ENCODE data around the gene E2F3.

GRCh38 chr6:20436719-20437118 is 35.0 kb downstream of the E2F3 start:
- no peak for TF ChIP-seq CTCF (IDR thresholded peaks at IDR 0.05)
- no peak for TF ChIP-seq POLR2A (IDR thresholded peaks at IDR 0.05)

Data from right lobe of liver (tissue), 4 donors.